ENCODE results near the gene MACROD2.

DNA sequence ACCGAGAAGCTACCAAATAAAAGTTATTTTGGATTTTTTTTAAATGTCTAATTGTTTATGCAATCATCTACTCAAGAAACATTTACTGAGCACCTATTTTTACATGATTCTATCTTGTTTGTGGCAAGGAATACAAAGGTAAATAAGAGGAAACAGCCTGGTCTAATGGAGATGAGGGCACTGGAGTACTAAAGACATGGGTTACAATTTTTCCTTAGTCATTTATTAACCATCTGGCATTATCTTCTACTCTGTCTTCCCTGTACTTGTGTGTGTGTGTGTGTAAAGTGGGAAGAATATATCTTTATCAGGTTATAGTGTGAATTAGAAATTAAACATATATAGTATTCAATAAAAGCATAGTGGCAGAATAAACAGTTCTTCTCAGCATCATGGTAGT, 797.6 kb downstream of the MACROD2 start:
- no peak for TF ChIP-seq ZFP3 (CRISPR knock-in tag; IDR thresholded peaks at IDR 0.05)
- TF ChIP-seq ZNF70 (CRISPR knock-in tag; IDR thresholded peaks at IDR 0.05): no peak
- TF ChIP-seq OSR1 (CRISPR knock-in tag; IDR thresholded peaks at IDR 0.05): no peak
- no peak for TF ChIP-seq ARNTL (CRISPR knock-in tag; IDR thresholded peaks at IDR 0.05; ENCODE audit: borderline replicate concordance, low read depth)
- no peak for TF ChIP-seq RARB (CRISPR knock-in tag; IDR thresholded peaks at IDR 0.05)
- TF ChIP-seq, protein P1, sequence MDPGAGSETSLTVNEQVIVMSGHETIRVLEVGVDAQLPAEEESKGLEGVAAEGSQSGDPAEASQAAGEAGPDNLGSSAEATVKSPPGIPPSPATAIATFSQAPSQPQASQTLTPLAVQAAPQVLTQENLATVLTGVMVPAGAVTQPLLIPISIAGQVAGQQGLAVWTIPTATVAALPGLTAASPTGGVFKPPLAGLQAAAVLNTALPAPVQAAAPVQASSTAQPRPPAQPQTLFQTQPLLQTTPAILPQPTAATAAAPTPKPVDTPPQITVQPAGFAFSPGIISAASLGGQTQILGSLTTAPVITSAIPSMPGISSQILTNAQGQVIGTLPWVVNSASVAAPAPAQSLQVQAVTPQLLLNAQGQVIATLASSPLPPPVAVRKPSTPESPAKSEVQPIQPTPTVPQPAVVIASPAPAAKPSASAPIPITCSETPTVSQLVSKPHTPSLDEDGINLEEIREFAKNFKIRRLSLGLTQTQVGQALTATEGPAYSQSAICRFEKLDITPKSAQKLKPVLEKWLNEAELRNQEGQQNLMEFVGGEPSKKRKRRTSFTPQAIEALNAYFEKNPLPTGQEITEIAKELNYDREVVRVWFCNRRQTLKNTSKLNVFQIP (CRISPR knock-in tag; IDR thresholded peaks at IDR 0.05; ENCODE audit: borderline replicate concordance, low read depth): no peak
- TF ChIP-seq PATZ1 (CRISPR knock-in tag; IDR thresholded peaks at IDR 0.05; ENCODE audit: borderline replicate concordance): no peak
- no peak for TF ChIP-seq TOX (CRISPR knock-in tag; IDR thresholded peaks at IDR 0.05; ENCODE audit: borderline replicate concordance)
- no peak for TF ChIP-seq ZC3H10 (CRISPR knock-in tag; IDR thresholded peaks at IDR 0.05)
- TF ChIP-seq CSRNP3 (CRISPR knock-in tag; IDR thresholded peaks at IDR 0.05): no peak
- TF ChIP-seq ESRRG (CRISPR knock-in tag; IDR thresholded peaks at IDR 0.05): no peak
- TF ChIP-seq ZNF565 (CRISPR knock-in tag; conservative IDR thresholded peaks at IDR 0.05; ENCODE audit: low read depth): no peak
- TF ChIP-seq ZNF8 (CRISPR knock-in tag; IDR thresholded peaks at IDR 0.05): no peak
